HG03175 (cell line): ENCODE data around the gene CLEC12A.
"Not testable (repeated sequence)": the region's sequence is repeated elsewhere in the genome, so short reads cannot be mapped to it uniquely, and the experiment has no call there.

ENCODE experiments used
- ATAC-seq: cut with Tn5 transposase; IDR thresholded peaks from one replicate; pipeline ENCODE4 v1.9.1; 2021; ENCODE audit warnings: mild to moderate bottlenecking, moderate library complexity; ENCODE audit not compliant: unreplicated experiment

Gene CLEC12A

DNA sequence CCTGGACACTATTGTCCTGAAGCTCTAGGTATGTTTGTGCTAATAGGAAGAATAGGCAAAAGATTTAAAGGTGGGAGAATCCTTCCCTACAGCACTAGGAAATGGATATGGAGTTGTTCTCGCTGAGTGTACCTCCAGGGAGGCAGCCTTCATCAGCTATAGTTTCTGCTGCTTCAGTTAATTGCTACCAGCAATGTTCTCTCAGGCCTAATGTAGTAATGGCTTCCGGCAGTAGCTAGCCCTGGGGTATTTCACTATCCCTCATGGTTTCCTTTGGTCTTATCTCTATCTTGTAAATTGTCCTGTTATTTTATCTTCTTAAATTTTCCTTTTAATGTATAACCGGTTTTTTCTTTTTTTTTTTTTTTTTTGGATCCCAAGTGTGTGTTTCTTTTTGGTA lies 9.3 kb upstream of the CLEC12A start:
- ATAC-seq, result no peak

DNA sequence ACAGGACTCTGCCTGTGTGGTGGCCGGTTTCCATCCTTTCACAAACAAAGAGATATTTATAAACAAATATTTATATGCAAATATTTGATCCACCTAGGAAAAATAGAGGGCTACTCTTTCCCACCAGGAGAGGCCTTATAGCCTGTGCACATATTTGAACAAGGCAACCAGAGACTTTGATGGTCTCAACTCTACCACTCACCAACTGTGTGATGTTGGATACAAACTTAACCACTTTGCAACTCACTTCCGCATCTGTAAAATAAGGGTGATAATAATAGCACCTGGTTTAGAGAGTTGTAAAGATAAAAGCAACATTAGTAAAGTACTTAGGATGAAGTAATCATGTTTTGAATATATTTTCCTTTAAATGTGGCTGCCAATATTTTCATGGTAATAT lies 1.5 kb upstream of the CLEC12A start:
- no peak for ATAC-seq

DNA sequence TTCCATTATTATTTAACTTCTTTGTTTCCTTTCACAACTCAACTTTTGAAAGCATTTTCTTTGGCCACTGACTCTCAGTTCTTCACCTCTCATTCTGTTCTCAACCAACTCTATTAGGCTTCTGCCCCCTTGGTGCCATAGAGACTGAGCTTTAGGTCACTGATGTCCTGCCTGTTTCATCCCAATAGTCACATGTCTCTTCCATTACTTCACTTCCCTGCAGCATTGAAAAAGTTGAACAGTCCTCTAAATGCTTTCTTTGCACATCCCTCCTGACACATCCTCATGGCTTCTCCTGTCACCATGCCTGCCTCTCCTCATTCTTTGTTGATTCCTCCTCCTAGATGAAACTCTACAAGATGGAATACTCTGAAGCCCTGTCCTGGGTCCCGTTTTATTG lies 2.7 kb downstream of the CLEC12A start:
- no peak for ATAC-seq

DNA sequence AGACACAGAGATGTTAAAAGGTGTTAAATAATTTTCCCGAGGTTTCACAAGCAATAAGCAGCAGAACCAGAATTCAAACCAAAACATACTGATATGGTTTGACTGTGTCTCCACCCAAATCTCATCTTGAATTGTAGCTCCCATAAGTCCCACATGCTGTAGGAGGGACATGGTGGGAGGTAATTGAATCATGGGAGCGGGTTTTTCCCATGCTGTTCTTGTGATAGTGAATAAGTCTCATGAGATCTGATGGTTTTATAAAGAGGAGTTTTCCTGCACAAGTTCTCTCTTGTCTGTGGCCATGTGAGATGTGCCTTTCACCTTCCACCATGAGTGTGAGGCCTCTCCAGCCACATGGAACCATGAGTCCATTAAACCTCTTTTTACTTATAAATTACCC lies 3.5 kb downstream of the CLEC12A start:
- not testable (repeated sequence) for ATAC-seq

DNA sequence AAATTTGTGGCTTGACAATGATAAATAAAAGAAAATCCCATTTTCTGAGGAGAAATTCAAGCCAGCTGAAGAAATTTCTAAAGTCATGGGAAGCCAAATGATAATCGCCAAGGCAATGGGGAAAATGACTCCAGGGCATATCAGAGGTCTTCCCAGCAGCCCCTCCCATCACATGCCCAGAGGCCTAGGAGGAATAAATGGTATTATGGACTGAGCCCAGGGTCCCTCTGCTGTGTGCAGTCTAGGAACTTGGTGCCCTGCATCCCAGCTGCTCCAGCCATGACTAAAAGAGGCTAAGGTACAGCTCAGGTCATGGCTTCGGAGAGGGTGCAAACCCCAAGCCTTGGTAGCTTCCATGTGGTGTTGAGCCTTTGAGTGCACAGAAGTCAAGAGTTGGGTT lies 4.4 kb downstream of the CLEC12A start:
- no peak for ATAC-seq

DNA sequence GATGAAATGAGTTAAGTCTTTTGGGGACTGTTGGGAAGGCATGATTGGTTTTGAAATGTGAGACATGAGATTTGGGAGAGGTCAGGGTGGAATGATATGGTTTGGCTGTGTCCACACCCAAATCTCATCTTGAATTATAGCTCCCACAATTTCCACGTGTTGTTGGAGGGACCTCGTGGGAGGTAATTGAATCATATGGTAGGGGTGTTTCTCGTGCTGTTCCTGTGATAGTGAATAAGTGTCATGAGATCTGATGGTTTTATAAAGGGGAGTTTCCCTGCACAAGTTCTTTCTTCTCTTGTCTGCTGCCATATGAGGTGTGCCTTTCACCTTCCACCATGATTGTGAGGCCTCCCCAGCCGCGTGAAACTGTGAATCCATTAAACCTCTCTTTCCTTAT lies 5.4 kb downstream of the CLEC12A start:
- ATAC-seq, result not testable (repeated sequence)

DNA sequence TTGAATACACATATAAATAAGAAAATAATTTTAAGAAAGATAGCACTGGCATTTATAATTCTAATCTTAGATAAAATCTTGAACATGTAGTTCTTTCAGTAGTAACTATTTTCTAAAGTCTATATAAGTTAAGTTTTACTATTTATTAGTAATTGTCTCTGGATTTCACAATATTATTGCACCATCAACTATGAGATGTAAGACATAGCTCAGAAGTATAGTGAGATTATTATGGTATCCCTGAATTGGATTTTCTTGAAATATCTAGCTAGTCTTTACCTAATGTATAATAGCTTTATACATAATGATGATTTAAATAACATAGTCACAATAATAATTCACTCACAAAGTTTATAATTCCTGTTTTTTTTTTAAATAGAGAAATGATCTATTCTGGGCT lies 6.7 kb downstream of the CLEC12A start:
- no peak for ATAC-seq

DNA sequence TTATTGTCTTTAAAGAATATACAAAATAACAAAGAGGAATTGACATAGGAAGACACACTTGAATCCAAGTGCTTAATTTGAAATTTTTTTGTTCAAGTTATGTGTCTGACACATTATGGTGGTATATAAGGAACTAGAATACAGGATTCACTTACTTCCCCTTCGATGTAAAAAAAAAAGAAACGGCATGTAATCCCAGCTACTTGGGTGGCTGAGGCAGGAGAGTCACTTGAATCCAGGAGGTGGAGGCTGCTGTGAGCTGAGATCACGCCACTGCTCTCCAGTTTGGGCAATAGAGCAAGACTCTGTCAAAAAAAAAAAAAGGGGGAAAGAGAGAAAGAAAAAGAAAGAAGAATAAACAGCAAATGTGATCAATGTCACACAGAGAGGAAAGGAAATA lies 8.9 kb downstream of the CLEC12A start:
- no peak for ATAC-seq

DNA sequence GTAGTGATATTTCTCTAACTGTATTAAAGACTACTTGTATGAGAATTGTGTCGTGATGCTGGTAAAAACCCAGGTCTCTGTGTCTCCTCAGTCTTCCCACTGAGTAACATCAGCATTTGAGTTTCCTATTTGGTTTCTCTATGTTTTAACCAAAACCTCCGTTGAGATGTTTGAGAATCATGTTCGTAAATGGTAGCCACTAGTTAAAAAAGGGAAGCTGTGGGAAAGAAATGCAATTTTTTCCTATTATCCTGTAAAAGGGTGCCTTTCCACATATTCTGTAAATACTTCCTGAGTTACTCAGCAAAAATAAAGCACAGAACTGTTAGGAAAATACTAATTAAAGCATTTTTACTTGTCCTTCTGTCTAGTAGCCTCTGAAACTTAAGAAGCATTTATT lies 20.7 kb downstream of the CLEC12A start:
- no peak for ATAC-seq

DNA sequence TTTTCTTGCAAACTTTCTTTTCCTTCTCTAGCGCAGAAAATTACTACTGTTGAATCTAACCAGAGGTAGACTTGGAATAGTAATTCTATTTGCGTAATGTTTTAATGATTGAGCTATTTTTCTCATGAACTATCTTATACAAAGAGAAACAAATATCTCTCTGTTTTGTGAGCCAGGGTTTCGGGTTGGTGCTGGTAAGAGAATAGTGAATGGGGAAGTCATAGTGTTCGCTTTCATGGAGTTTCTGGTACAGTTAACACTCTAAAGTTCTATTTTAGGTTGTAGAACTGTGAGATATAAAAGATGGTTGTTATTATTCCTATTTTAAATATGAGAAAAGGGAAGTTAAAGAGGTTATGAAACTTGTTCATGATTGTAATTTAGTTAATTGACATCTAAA lies 21.1 kb downstream of the CLEC12A start:
- no peak for ATAC-seq

DNA sequence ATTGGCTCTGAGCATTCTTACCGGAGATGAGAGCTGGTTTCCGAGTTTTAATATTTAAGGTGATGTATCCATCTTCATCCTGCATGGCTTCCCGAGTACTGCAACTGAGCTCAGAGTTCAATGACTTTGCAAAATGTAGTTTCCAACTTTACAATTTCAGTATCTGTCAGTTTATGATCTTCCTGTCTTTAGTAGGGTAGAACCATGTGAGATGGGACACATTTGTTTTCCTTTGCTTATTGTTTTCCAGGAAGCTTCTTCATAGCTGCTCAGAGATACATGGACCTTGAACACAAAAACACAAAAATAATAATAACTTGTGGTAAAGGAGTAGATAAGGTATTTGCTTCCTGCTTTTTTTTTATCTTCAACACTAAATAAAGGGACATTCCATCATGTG lies 27.8 kb downstream of the CLEC12A start, which contains the start of gene CLEC1B:
TSS of gene CLEC1B (minus strand) at position 106 of the 400 bp plus-strand sequence. CDS start at position 85, 21 bp downstream.
- ATAC-seq, result no peak

DNA sequence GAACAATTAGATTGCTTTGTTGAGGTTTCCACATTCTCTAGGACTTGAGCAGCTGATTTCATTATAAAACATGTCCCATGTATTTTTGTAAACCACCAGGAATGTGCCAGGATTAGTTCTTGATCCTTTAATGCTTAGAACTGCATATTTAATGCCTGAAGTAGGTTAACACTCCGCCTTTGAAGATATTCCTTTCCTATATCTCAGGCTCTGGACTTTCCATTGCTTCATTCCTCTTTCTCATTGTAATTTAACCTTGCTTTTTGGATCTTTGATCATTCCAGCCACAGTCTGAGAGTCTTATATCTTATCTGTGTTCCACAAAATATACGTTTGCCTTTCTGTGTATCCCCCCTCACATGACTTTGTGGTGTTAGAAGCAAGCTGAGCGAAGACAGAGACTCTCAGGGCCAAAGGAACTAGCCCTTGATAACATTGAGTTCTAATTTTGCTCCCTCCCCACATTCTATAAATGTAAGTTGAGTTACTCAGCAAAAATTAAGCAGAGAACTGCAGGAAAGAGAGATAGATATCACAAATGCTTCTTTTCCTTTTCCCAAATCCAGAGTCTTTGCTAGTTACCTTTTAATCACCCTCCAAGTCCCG lies 30.1 kb downstream of the CLEC12A start:
- ATAC-seq, result no peak

DNA sequence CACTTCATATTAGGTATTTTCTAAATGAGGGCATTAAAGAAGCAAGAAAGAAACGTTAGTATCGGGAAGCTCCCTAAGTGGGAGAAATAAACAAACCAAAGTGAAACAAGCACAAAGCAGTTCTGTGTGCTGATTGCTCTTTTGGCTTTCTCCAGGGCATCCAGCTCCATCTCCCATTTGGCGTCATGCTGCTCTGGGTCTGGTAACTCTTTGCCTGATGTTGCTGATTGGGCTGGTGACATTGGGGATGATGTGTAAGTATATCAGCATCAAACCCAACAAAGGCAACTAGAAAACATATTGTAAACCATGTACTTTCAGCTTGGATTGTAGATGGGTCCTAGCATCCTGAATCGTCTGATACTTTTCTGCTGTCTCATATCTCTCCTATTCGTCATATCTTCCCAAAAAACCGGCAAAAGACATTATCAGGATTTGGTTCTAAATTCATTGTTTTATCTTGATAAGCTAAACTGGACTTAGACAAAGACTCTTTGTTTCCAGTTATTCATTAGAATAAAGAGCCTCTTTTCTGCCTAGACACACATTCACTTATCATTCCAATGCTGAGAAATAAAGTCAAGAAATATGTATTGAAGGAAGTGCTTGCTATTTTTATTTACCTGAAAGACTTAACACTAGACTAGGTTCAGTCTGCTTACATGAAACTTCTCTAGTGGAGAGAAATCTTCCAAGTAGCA lies 41.6 kb downstream of the CLEC12A start:
- no peak for ATAC-seq

DNA sequence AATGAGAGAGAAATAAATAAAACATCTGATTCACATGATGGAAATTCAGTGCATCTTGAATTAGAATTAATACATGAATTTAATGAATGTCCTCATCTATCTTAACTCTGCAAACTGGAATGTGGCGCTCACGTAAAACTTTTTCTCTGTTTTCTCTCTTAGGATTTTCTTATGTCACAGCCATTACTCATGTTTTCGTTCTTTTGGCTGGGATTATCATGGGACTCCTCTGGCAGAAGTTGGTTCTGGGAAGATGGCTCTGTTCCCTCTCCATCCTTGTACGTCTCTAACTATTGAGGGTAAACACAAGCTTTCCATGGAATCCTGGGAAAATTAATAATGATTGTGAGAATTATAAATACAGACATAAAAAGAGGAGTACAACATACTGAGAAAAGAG lies 44.2 kb downstream of the CLEC12A start:
- no peak for ATAC-seq

DNA sequence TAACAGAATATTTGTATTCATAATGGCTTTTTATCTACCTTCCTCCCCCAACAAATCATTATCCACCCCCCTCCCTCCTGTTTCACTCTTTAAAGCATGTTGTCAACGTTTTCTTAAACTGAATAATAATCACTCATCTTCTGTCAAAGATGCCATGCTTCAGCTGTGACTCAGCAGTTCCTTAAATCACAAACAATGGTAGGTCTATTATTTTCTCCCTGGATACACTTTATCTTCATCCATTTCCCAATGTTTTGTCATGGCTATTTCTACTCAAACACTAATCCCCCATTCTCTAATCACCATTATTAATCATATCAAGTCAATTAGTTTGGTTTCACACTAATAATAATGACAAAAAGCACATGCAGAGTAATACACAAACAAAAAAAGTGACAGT lies 45.7 kb downstream of the CLEC12A start:
- ATAC-seq, result no peak

DNA sequence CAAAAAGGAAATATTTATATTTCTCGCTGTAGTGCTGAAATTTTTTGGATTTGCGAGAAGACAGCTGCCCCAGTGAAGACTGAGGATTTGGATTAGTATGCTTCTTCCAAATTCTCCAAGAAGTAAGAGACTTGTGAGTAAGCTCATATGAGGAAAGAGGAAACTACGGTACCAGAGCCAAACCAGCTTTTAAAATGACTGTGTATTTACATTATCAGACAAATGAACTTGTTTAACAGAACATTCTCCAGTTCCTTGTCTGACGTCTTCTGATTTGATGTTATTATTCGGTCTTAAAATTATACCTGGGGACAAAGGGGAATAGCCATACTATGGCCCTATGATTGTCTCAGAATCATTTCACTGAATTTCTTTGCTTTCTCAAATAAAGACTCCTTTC lies 47.2 kb downstream of the CLEC12A start:
- ATAC-seq, result no peak

DNA sequence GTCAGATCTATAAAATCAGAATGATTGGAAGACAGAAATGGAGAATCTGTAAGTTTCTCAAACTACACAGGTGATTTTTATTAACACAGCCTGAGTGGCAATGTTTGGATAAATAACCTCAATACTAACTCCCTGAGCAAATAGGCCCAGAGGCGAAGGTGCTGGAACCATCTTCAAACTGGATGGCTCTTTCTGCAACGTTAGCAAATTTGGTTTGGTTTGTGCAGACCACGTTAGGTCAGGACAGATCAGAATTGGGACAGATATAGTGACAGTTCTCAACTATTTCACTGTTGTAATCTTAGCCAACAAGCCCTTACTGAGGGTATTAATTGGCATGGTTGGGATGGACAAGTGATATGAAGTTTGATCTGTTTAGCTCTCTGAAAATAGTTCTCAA lies 50.1 kb downstream of the CLEC12A start:
- ATAC-seq, result no peak

DNA sequence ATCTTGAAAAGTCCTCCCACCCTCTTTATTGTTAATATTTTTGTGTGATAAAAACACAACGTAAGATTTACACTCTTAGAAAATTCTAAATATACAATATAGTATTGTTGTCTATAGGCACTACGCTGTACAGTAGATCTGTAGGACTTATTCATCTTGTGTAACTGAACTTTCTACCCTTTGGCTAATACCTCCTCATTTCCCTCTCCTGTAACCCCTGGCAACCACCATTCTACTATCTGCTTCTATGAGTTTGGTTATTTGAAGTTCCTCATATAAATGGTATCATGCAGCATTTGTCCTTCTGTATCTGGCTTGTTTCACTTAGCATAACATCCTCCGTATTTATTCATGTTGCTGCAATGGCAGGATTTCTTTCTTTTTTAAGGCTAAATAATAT lies 54.0 kb downstream of the CLEC12A start:
- no peak for ATAC-seq

DNA sequence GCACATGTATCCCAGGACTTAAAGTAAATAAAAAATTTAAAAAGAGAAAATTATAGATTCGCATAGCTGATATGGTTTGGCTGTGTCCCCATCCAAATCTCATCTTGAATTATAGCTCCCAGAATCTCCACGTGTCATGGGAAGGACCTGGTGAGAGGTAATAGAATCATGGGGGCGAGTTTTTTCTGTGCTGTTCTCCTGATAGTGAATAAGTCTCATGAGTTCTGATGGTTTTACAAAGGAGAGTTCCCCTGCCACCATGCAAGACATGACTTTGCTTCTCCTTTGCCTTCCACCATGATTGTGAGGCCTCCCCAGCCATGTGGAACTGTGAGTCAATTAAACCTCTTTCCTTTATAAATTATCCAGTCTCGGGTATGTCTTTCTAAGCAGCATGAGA lies 55.5 kb downstream of the CLEC12A start:
- not testable (repeated sequence) for ATAC-seq

DNA sequence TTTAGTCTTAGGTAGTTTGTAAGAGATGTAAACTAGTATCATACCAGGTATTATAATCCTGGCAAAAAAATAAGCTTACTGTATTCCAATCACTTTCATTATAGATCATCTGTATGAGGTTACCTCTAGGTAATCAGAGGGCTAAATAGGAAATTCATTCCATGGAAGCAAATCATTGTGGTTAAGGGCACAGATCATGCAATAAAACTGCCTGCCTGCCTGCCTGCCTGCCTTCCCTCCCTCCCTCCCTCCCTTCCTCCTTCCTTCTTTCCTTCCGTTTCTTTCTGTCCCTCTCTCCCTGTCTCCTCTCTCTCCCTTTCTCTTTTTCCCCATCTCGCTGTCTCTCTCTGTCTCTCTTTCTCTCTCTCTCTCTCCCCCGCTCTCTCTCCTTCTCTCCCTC lies 56.1 kb downstream of the CLEC12A start:
- no peak for ATAC-seq

DNA sequence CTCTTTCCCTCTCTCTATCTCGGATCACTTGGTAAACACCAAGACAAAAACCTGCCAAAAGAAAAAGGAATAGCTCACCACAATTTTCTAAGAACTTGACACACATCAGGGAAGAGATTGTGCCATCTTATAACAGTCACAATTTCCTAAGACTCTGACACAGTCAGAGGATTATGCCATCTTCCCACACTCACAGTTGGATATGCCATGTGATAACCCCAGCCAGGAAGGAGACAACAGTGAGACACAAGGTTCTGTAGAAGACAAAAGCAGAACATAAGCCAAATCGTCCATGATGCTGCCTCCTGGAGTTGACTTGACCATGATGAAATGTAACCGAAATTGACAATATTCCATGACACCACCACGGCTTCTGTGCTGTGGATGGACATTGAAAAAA lies 56.5 kb downstream of the CLEC12A start:
- ATAC-seq, result no peak

DNA sequence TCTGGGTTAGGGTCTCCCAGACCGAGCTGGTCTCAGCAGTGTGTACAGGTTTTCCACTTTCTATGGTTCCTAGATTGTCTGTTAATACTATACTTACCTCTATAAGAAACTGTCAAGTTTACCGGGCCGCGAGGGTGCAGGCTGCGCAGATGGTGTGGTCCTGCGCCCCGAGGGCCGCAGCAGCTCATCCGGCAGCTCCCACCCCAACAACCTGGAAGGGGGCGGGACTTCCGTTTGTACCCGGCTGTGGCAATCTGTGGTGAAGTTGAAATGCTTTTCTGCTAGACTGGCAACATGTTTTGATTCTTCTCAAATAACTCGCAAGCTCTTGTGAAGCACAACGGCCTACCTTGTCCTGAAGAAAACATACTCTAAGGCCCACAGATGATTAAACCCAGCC lies 59.2 kb downstream of the CLEC12A start, which contains the start of gene CLEC9A:
TSS of gene CLEC9A (plus strand) at position 237 of the 400 bp plus-strand sequence. CDS start 22,006 bp downstream, outside the sequence.
- no peak for ATAC-seq

DNA sequence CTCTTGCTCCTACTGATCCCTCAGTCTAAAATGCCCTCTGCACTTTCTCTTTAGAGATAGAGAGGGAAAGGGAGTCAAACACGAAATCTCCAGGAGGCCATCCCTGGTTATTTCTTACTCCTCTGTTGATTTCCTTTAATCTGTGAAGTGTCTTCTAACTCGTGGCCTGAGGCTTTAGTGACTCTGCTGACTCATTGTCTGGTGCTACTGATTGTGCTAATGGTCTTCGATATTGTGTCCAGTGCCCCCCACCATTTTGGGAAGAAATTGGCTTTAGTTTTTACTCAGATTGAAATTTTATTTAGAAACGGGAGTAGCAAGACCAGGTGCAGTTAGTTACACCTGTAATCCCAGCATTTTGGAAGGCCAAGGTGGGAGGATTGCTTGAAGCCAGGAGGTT lies 60.1 kb downstream of the CLEC12A start:
- ATAC-seq, result no peak
